Mesenchymal stem cell (in vitro differentiated cells and primary cell): ENCODE data around the gene CDKN2D.
A peak's percentile ranks its signal among the peaks of the same experiment; 100 is the strongest.

Experiments used
- DNase-seq: peaks from one replicate; pipeline ENCODE4 v3.0.0-alpha.2; 2013
- H2AFZ ChIP-seq: one replicate; pipeline ENCODE4 v1.6.1; 2013; ENCODE audit warnings: low read depth, mild to moderate bottlenecking, control low read depth, inconsistent platforms, low read length, moderate library complexity
- H2AK5ac ChIP-seq: 2 replicates; pipeline ENCODE4 v1.6.1; 2013; ENCODE audit warnings: low read length, moderate library complexity, mild to moderate bottlenecking, inconsistent platforms; ENCODE audit not compliant: severe bottlenecking
- H2BK120ac ChIP-seq: one replicate; pipeline ENCODE4 v1.6.1; 2013; ENCODE audit warnings: low read depth, mild to moderate bottlenecking, inconsistent platforms, low read length, moderate library complexity
- H2BK12ac ChIP-seq, 2 experiments: one replicate each; pipeline ENCODE4 v1.6.1; 2013; ENCODE audit warnings: inconsistent platforms in 2 of 2, low read length in 2 of 2, mild to moderate bottlenecking in 2 of 2, moderate library complexity in 2 of 2, control low read depth in 1 of 2
- H2BK15ac ChIP-seq: one replicate; pipeline ENCODE4 v1.6.1; 2013; ENCODE audit warnings: mild to moderate bottlenecking, low read depth, inconsistent platforms; ENCODE audit not compliant: poor library complexity, severe bottlenecking
- H2BK5ac ChIP-seq: 2 replicates; pipeline ENCODE4 v1.6.1; 2013; ENCODE audit warnings: low read depth, mild to moderate bottlenecking, low read length, control low read depth, inconsistent platforms; ENCODE audit not compliant: poor library complexity, severe bottlenecking
- H3K14ac ChIP-seq, 2 experiments: one replicate each; pipeline ENCODE4 v1.6.1; 2013; ENCODE audit warnings: inconsistent platforms in 2 of 2, low read length in 2 of 2, control low read depth in 1 of 2, mild to moderate bottlenecking in 1 of 2, moderate library complexity in 1 of 2
- H3K18ac ChIP-seq, 2 experiments: one replicate each; pipeline ENCODE4 v1.6.1; 2013; ENCODE audit warnings: inconsistent platforms in 2 of 2, low read length in 2 of 2, control low read depth in 1 of 2, low read depth in 1 of 2, mild to moderate bottlenecking in 1 of 2
- H3K23ac ChIP-seq, 2 experiments: one replicate each; pipeline ENCODE4 v1.6.1; 2013; ENCODE audit warnings: inconsistent platforms in 2 of 2, low read length in 2 of 2, mild to moderate bottlenecking in 2 of 2, moderate library complexity in 2 of 2, control low read depth in 1 of 2
- H3K27ac ChIP-seq: 2 replicates; pipeline ENCODE4 v1.5.1; 2013; ENCODE audit warnings: mild to moderate bottlenecking, moderate library complexity, low read length, control low read depth, inconsistent platforms; ENCODE audit not compliant: poor library complexity, severe bottlenecking
- H3K27me3 ChIP-seq, 2 experiments: 2 replicates each; pipeline versions ENCODE4 v1.6.1 to v1.7.0; 2013; ENCODE audit warnings: low read length in 2 of 2, mild to moderate bottlenecking in 2 of 2, moderate library complexity in 2 of 2, control low read depth in 1 of 2, inconsistent platforms in 1 of 2; ENCODE audit not compliant: control insufficient read depth in 1 of 2, insufficient read depth in 1 of 2
- H3K36me3 ChIP-seq, 2 experiments: 2 replicates each; pipeline versions ENCODE4 v1.6.1 to v1.7.0; 2013; ENCODE audit warnings: low read length in 2 of 2, control low read depth in 1 of 2, inconsistent platforms in 1 of 2, low read depth in 1 of 2, mild to moderate bottlenecking in 1 of 2; ENCODE audit not compliant: insufficient read depth in 2 of 2, control insufficient read depth in 1 of 2
- H3K4ac ChIP-seq, 2 experiments: one replicate each; pipeline ENCODE4 v1.6.1; 2013; ENCODE audit warnings: inconsistent platforms in 2 of 2, low read length in 2 of 2, mild to moderate bottlenecking in 2 of 2, moderate library complexity in 2 of 2, control low read depth in 1 of 2, low read depth in 1 of 2
- H3K4me1 ChIP-seq: 2 replicates; pipeline ENCODE4 v1.6.1; 2013; ENCODE audit warnings: low read depth, low read length, control low read depth; ENCODE audit not compliant: control insufficient read depth, insufficient read depth
- H3K4me2 ChIP-seq: 2 replicates; pipeline ENCODE4 v1.6.1; 2013; ENCODE audit warnings: low read length, mild to moderate bottlenecking, inconsistent platforms; ENCODE audit not compliant: poor library complexity, severe bottlenecking
- H3K4me3 ChIP-seq, 2 experiments: 2 replicates each; pipeline versions ENCODE4 v1.5.1 to v1.7.0; 2013; ENCODE audit warnings: low read length in 2 of 2, mild to moderate bottlenecking in 2 of 2, control low read depth in 1 of 2, low read depth in 1 of 2; ENCODE audit not compliant: insufficient read depth in 1 of 2
- H3K79me1 ChIP-seq: replicated peaks from 2 replicates; pipeline ENCODE4 v1.6.1; 2013; ENCODE audit warnings: mild to moderate bottlenecking, control low read depth, low read length, inconsistent platforms; ENCODE audit not compliant: poor library complexity, severe bottlenecking
- H3K9ac ChIP-seq: 2 replicates; pipeline ENCODE4 v1.7.0; 2013; ENCODE audit warnings: mild to moderate bottlenecking, low read length, moderate library complexity
- H3K9me3 ChIP-seq: 2 replicates; pipeline ENCODE4 v1.7.0; 2013; ENCODE audit warnings: mild to moderate bottlenecking, low read length; ENCODE audit not compliant: control insufficient read depth
- H4K8ac ChIP-seq: one replicate; pipeline ENCODE4 v1.6.1; 2013; ENCODE audit warnings: inconsistent platforms, mild to moderate bottlenecking, low read length, moderate library complexity
- H4K91ac ChIP-seq: one replicate; pipeline ENCODE4 v1.6.1; 2013; ENCODE audit warnings: mild to moderate bottlenecking, low read length, inconsistent platforms
- WGBS: methylation state at CpG from one replicate; pipeline ENCODE4 v1.1.7; 2013; ENCODE audit warnings: mixed read lengths; 5-methylcytosine and 5-hydroxymethylcytosine counted together

CDKN2D gene

DNA sequence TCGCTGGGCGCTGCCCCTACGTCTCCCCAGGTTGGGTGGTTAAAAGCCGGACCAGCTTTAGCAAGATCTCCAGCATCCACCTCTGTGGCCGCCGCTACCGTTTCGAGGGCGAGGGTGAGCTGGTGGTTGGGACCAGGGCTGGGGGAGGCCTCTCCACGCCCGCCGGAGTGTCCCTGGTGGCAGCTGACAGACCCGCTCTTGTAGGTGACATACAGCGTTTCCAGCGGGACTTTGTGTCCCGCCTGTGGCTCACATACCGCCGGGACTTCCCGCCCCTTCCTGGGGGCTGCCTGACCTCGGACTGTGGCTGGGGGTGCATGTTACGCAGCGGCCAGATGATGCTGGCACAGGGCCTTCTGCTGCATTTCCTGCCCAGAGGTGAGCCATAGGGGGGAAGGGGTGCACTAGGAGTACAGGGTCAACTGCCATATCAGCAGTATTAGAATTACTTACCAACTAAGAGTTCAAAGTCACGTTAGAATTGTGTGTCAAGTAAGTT lies 24.0 kb downstream of the CDKN2D start:
- Histone ChIP-seq H3K4me2 (peak overlapping the region; percentile 62), H3K9ac (peak overlapping the region; percentile 90), H3K14ac (no peak overlapping the region), H2BK5ac (no peak overlapping the region), H3K4ac (no peak overlapping the region), H2BK120ac (no peak overlapping the region), H3K27ac (no peak overlapping the region), H3K4me3 (peak overlapping the region in 1 of 2 experiments; percentile 89), H4K8ac (no peak overlapping the region), H3K9me3 (no peaks in the 10 kb centered on the region), H3K4me1 (peaks cover 14% of the 10 kb centered on the region), H2BK12ac (no peak overlapping the region), H2AFZ (no peak overlapping the region), H4K91ac (no peak overlapping the region), H3K79me1 (peaks cover 21% of the 10 kb centered on the region), H2BK15ac (no peak overlapping the region), H3K18ac (no peak overlapping the region), H3K27me3 (peaks cover 0 to 8% of the 10 kb centered on the region in 2 experiments), H3K23ac (no peak overlapping the region), H2AK5ac (no peak overlapping the region), H3K36me3 (peaks cover 16 to 21% of the 10 kb centered on the region in 2 experiments)
- no peak for DNase-seq
- 82% methylated on average over 20 of the region's 23 CpGs for WGBS

GRCh38 chr19:10544242-10544752 lies 24.5 kb downstream of the CDKN2D start:
- H3K4ac ChIP-seq, result peak overlapping the region in 1 of 2 experiments; percentile 30
- no peak overlapping the region for H3K27ac ChIP-seq
- no peaks in the 10 kb centered on the region for H3K9me3 ChIP-seq
- H2AFZ ChIP-seq, result peak overlapping the region; percentile 2
- no peak overlapping the region for H2BK5ac ChIP-seq
- H4K8ac ChIP-seq, result peak overlapping the region; percentile 66
- 29% methylated on average over 22 of the region's 22 CpGs for WGBS
- DNase-seq, result peak; percentile 28
- H3K4me1 ChIP-seq, result peaks cover 14% of the 10 kb centered on the region
- H3K14ac ChIP-seq, result no peak overlapping the region
- peak overlapping the region; percentile 55 for H2BK120ac ChIP-seq
- H3K23ac ChIP-seq, result no peak overlapping the region
- peak overlapping the region; percentile 62 for H3K4me2 ChIP-seq
- peak overlapping the region; percentile 35 for H2BK15ac ChIP-seq
- peak overlapping the region; percentile 90 for H3K9ac ChIP-seq
- no peak overlapping the region for H4K91ac ChIP-seq
- peaks cover 12 to 17% of the 10 kb centered on the region in 2 experiments for H3K36me3 ChIP-seq
- no peak overlapping the region for H2AK5ac ChIP-seq
- peaks cover 21% of the 10 kb centered on the region for H3K79me1 ChIP-seq
- H3K27me3 ChIP-seq, result peaks cover under 1 to 8% of the 10 kb centered on the region in 2 experiments
- peak overlapping the region; percentile 73 to 89 for H3K4me3 ChIP-seq
- peak overlapping the region in 1 of 2 experiments; percentile 85 for H3K18ac ChIP-seq
- H2BK12ac ChIP-seq, result no peak overlapping the region

DNA sequence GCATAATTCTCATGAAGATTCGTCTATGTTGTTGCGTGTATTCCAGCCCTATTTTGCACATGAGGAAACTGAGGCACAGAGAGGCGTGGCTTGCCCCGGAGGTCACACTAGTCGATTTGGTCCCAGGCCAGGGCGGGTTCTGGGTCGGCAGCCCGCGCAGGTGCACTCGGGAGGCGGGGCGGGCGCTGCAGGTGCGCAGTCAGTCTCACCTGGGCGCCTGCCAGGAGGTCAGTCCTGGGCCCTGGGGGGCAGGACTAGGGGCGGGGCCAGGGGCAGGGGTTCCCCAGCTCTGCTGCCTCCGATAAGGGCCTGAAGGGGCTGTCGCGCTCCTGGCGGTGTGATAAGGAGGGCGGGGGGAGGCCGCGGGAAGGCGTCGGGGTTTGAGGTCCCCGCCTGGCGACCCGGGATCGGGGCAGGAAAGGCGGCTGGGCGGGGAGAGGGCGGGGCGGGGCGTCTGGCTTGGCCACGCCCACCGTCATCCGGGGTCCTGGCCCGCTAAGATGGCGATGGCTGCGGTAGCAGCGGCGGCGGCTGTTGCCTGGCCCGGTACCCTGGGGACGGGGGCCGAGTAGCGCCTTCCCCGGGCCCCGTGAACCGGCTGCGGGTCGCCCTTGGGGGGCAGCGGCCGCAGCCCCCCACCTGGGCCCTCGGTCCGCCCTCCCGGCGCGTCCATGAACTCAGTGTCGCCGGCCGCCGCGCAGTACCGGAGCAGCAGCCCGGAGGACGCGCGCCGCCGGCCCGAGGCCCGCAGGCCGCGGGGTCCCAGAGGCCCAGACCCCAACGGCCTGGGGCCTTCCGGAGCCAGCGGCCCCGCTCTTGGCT lies 25.1 kb downstream of the CDKN2D start, which contains the start of gene ATG4D:
ATG4D (plus strand) TSS at position 485 of the 822 bp plus-strand sequence; CDS start at position 672, 187 bp downstream.
- Histone ChIP-seq H3K27me3 (peaks cover 3 to 13% of the 10 kb centered on the region in 2 experiments), H2BK120ac (peak within 1 kb of the TSS; percentile 55), H3K4me1 (peaks cover 14% of the 10 kb centered on the region), H2AK5ac (no peak within 1 kb of the TSS), H2AFZ (peak within 1 kb of the TSS; percentile 10), H3K18ac (peak within 1 kb of the TSS; percentile 83 to 85), H4K8ac (peak within 1 kb of the TSS; percentile 66), H2BK5ac (no peak within 1 kb of the TSS), H3K9ac (peak within 1 kb of the TSS; percentile 90), H2BK12ac (peak within 1 kb of the TSS in 1 of 2 experiments; percentile 68), H3K23ac (no peak within 1 kb of the TSS), H2BK15ac (peak within 1 kb of the TSS; percentile 35), H3K14ac (no peak within 1 kb of the TSS), H3K36me3 (peaks cover 11 to 13% of the 10 kb centered on the region in 2 experiments), H3K79me1 (peaks cover 18% of the 10 kb centered on the region), H3K4me3 (peak within 1 kb of the TSS; percentile 73 to 89), H4K91ac (peak within 1 kb of the TSS; percentile 47), H3K4me2 (peak within 1 kb of the TSS; percentile 87), H3K27ac (no peak within 1 kb of the TSS), H3K4ac (peak within 1 kb of the TSS; percentile 30 to 60), H3K9me3 (no peaks in the 10 kb centered on the region)
- DNase-seq, result peak; percentile 71
- WGBS, result 3% methylated on average over 55 of the region's 79 CpGs

GRCh38 chr19:10543059-10543419 lies 25.7 kb downstream of the CDKN2D start:
- Histone ChIP-seq H3K4me1 (peaks cover 14% of the 10 kb centered on the region), H3K27me3 (peaks cover 5 to 19% of the 10 kb centered on the region in 2 experiments), H3K18ac (no peak overlapping the region), H2BK120ac (no peak overlapping the region), H2BK5ac (no peak overlapping the region), H2AFZ (no peak overlapping the region), H3K14ac (no peak overlapping the region), H2BK15ac (no peak overlapping the region), H3K27ac (no peak overlapping the region), H3K23ac (no peak overlapping the region), H3K9ac (no peak overlapping the region), H4K91ac (no peak overlapping the region), H3K4ac (no peak overlapping the region), H3K4me3 (peak overlapping the region in 1 of 2 experiments; percentile 89), H3K9me3 (no peaks in the 10 kb centered on the region), H3K4me2 (peak overlapping the region; percentile 87), H2BK12ac (no peak overlapping the region), H3K36me3 (peaks cover 7 to 8% of the 10 kb centered on the region in 2 experiments), H3K79me1 (peaks cover 12% of the 10 kb centered on the region), H4K8ac (no peak overlapping the region), H2AK5ac (no peak overlapping the region)
- DNase-seq, result no peak
- 83% methylated on average over 8 of the region's 8 CpGs for WGBS
